Glutamatergic neuron (in vitro differentiated cells): ENCODE results near the gene INTS7. TPM values are rescaled to one million over a fixed set of nuclear protein-coding genes. Genes with fewer than 3 reads are reported as not detected.
A peak's percentile ranks its signal among the peaks of the same experiment; 100 is the strongest.
"Not testable (repeated sequence)": the region's sequence is repeated elsewhere in the genome, so short reads cannot be mapped to it uniquely, and the experiment has no call there.

Experiments
- DNase-seq: peaks from one replicate; pipeline ENCODE4 v3.0.0; 2022
- H3K27ac Mint-ChIP-seq: one replicate; pipeline ENCODE4 v1.8.0; 2020; ENCODE audit warnings: mild to moderate bottlenecking, mixed read lengths, inconsistent platforms; ENCODE audit not compliant: unreplicated experiment
- H3K27me3 Mint-ChIP-seq: one replicate; pipeline ENCODE4 v1.8.0; 2020; ENCODE audit warnings: mild to moderate bottlenecking, moderate library complexity, mixed read lengths, inconsistent platforms; ENCODE audit not compliant: unreplicated experiment
- H3K36me3 Mint-ChIP-seq: one replicate; pipeline ENCODE4 v1.8.0; 2020; ENCODE audit warnings: mild to moderate bottlenecking, mixed read lengths, inconsistent platforms; ENCODE audit not compliant: unreplicated experiment
- H3K4me1 Mint-ChIP-seq: one replicate; pipeline ENCODE4 v1.8.0; 2020; ENCODE audit warnings: mild to moderate bottlenecking, low read depth, mixed read lengths, inconsistent platforms; ENCODE audit not compliant: unreplicated experiment
- H3K4me3 Mint-ChIP-seq: one replicate; pipeline ENCODE4 v1.8.0; 2020; ENCODE audit warnings: mild to moderate bottlenecking, mixed read lengths, inconsistent platforms; ENCODE audit not compliant: unreplicated experiment
- H3K9me3 Mint-ChIP-seq: one replicate; pipeline ENCODE4 v1.8.0; 2020; ENCODE audit warnings: mild to moderate bottlenecking, moderate library complexity, mixed read lengths, inconsistent platforms; ENCODE audit not compliant: unreplicated experiment
- total RNA-seq: library from RNA; stranded (reverse); fragmentation: NEBNext Ultra II Directional; extraction: Animal tissue kit (Norgen Biotek cat#: 25700); gene quantifications from one replicate; pipeline ENCODE4 v1.2.1, GENCODE V29; 2021; ENCODE audit not compliant: unreplicated experiment
- TF ChIP-seq, protein P1 (sequence below): fragments of 200-600 bp; sonication (generic); IDR thresholded peaks from one replicate; pipeline ENCODE4 v1.5.0; 2021; ENCODE audit not compliant: partially characterized antibody, unreplicated experiment

Gene INTS7
- total RNA-seq, 1 donor from 2014 or later, result 17.6 TPM

- H3K36me3 Mint-ChIP-seq, result no peaks in the 10 kb centered on the region
- TF ChIP-seq, protein P1, sequence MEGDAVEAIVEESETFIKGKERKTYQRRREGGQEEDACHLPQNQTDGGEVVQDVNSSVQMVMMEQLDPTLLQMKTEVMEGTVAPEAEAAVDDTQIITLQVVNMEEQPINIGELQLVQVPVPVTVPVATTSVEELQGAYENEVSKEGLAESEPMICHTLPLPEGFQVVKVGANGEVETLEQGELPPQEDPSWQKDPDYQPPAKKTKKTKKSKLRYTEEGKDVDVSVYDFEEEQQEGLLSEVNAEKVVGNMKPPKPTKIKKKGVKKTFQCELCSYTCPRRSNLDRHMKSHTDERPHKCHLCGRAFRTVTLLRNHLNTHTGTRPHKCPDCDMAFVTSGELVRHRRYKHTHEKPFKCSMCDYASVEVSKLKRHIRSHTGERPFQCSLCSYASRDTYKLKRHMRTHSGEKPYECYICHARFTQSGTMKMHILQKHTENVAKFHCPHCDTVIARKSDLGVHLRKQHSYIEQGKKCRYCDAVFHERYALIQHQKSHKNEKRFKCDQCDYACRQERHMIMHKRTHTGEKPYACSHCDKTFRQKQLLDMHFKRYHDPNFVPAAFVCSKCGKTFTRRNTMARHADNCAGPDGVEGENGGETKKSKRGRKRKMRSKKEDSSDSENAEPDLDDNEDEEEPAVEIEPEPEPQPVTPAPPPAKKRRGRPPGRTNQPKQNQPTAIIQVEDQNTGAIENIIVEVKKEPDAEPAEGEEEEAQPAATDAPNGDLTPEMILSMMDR, result no peak
These were observed 2.5 kb upstream of the INTS7 start for GRCh38 chr1:212037900-212038299.

GRCh38 chr1:212035835-212036605 lies 663 bp upstream of the INTS7 start:
- DNase-seq, result no peak
- TF ChIP-seq, protein P1, result no peak

More at GRCh38 chr1:212037900-212038299, 2.5 kb upstream of the INTS7 start:
- no peak overlapping the region for H3K27ac Mint-ChIP-seq
- H3K4me1 Mint-ChIP-seq, result no peaks in the 10 kb centered on the region
- DNase-seq, result no peak
- H3K27me3 Mint-ChIP-seq, result peaks cover 3% of the 10 kb centered on the region
- no peak overlapping the region for H3K4me3 Mint-ChIP-seq
- H3K9me3 Mint-ChIP-seq, result peaks cover 4% of the 10 kb centered on the region

DNA sequence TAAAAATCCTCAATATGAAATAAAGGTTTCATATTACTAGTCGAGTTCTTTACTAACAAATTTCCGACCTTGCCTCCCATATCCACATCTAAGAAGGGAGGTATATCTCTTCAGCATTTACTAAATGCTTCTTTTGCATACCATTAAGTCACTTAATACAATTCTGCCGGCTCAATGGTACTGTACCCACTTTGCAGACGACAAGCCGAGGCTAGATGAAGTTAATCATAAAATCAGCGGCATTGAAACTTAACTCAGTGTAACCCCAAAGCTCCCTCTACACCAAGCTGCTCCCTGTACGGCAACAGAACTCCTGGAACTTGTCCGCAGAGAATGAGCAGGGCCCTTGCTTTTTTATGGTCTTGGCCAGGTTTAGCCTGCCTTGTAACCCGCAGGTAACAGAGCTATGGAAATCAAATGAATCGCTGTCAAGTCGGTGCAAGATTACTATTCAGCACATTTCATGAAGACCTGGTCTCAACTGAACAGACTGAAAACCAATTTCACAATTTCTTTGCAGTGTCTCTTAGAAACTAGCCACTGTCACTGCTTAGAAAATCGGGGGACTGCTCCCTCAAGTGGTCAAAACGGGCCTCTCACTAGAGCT lies 738 bp downstream of the INTS7 start:
- H3K9me3 Mint-ChIP-seq, result peaks cover 4% of the 10 kb centered on the region
- H3K4me3 Mint-ChIP-seq, result peak overlapping the region; percentile 95
- H3K27me3 Mint-ChIP-seq, result peaks cover 3% of the 10 kb centered on the region
- no peaks in the 10 kb centered on the region for H3K36me3 Mint-ChIP-seq
- peak overlapping the region; percentile 6 for H3K27ac Mint-ChIP-seq
- peaks cover 4% of the 10 kb centered on the region for H3K4me1 Mint-ChIP-seq
- TF ChIP-seq, protein P1, result no peak
- no peak for DNase-seq

More at GRCh38 chr1:212035835-212036605, 663 bp upstream of the INTS7 start:
- Mint-ChIP-seq H3K4me1 (peaks cover under 1% of the 10 kb centered on the region), H3K27ac (peak overlapping the region; percentile 4), H3K9me3 (peaks cover 4% of the 10 kb centered on the region), H3K27me3 (peaks cover 3% of the 10 kb centered on the region), H3K4me3 (peak overlapping the region; percentile 95), H3K36me3 (no peaks in the 10 kb centered on the region)

DNA sequence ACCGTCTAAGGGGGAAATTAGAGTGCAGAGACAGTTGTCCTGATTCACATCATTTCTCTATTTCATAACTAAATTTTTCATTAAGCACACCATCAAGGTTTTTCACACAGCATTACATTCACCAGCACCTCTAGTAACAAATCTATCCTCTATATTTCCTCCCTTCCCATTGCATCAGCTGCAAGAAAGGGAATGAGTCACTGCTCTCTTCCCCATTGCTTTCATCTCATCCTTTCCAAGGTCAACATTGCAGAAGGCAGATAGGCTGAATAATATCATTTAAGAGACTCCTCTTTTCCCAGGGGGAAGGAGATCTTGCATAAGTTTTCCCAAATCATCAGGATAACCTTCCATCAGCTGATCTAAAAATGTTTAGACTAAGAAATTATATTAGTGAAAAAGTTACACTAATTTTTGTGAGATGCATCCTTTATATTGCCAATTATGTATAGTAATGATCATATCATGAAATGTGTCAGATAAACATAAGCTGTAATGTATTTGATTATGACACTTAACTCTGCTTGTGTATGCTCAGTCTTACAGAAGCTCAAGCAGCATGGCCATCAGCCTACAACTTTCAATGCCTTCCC lies 4.3 kb downstream of the INTS7 start:
- TF ChIP-seq, protein P1, result no peak
- H3K9me3 Mint-ChIP-seq, result peaks cover 4% of the 10 kb centered on the region
- peak overlapping the region; percentile 40 for H3K27ac Mint-ChIP-seq
- no peak for DNase-seq
- no peaks in the 10 kb centered on the region for H3K36me3 Mint-ChIP-seq
- H3K4me3 Mint-ChIP-seq, result no peak overlapping the region
- H3K27me3 Mint-ChIP-seq, result peaks cover 3% of the 10 kb centered on the region
- peaks cover 6% of the 10 kb centered on the region for H3K4me1 Mint-ChIP-seq

- DNase-seq, H3K4me3 Mint-ChIP-seq, H3K27me3 Mint-ChIP-seq, H3K9me3 Mint-ChIP-seq, H3K27ac Mint-ChIP-seq, H3K4me1 Mint-ChIP-seq: not testable (repeated sequence)
- H3K36me3 Mint-ChIP-seq, result peaks cover 11% of the 10 kb centered on the region
These were observed 7.6 kb downstream of the INTS7 start for GRCh38 chr1:212027727-212028126.
